ENCODE measurements around the gene MTMR3.

MTMR3 gene

DNA sequence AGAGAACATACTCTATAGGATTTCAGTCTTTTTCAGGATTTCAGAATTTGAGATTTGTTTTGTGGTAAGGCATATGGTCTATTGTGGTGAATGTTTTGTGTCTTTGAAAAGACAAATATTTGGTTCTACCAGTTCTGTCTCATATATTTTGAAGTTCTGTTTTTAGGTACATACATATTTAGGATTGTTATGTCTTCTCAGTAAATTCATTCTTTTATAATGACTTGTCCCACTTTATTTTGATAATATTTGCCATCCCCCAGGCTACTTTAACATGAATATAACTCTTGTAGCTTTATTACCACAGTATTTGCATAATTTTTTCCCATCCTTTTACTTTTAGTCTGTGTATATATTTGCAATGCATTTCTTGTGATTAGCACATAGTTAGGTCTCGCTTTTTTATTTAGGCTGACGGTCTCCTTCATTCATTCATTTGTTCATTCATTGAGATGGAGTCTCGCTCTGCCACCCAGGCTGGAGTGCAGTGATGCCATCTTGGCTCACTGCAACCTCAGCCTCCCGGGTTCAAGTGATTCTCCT is 32.1 kb downstream of the MTMR3 start:
- no peak overlapping the region for H3K4me3 ChIP-seq (ENCODE audit: extremely low read depth, insufficient read depth, low read length, poor library complexity, severe bottlenecking)
- no peaks in the 10 kb centered on the region for H3K36me3 ChIP-seq (ENCODE audit: control insufficient read depth, insufficient read depth, low read length)
- 91 to 97% methylated on average over 3 to 4 of the region's 4 CpGs for WGBS, 2 experiments (ENCODE audit: insufficient coverage in 2 of 2)
- no peaks in the 10 kb centered on the region for H3K9me3 ChIP-seq (ENCODE audit: control insufficient read depth, low read length)
- H3K4me1 ChIP-seq (ENCODE audit: control insufficient read depth, insufficient read depth, low read length, poor library complexity, severe bottlenecking), result peaks cover 14% of the 10 kb centered on the region
- no peak overlapping the region for H3K27ac ChIP-seq (ENCODE audit: low read depth, low read length, severe bottlenecking)

- H3K36me3 ChIP-seq (ENCODE audit: control insufficient read depth, insufficient read depth, low read length), result no peaks in the 10 kb centered on the region
These were observed 33.1 kb downstream of the MTMR3 start for GRCh38 chr22:29916007-29916544.

GRCh38 chr22:29917052-29917902 is 34.3 kb downstream of the MTMR3 start:
- H3K4me1 ChIP-seq (ENCODE audit: control insufficient read depth, insufficient read depth, low read length, poor library complexity, severe bottlenecking), result peaks cover 14% of the 10 kb centered on the region
- no peaks in the 10 kb centered on the region for H3K36me3 ChIP-seq (ENCODE audit: control insufficient read depth, insufficient read depth, low read length)
- H3K9me3 ChIP-seq (ENCODE audit: control insufficient read depth, low read length), result no peaks in the 10 kb centered on the region
- H3K27ac ChIP-seq (ENCODE audit: low read depth, low read length, severe bottlenecking), result no peak overlapping the region
- no peak overlapping the region for H3K4me3 ChIP-seq (ENCODE audit: extremely low read depth, insufficient read depth, low read length, poor library complexity, severe bottlenecking)
- no CpG with 5 or more reads among the region's 4 CpGs for WGBS, 2 experiments (ENCODE audit: insufficient coverage in 2 of 2)

More at GRCh38 chr22:29916007-29916544, 33.1 kb downstream of the MTMR3 start:
- Histone ChIP-seq H3K4me3 (ENCODE audit: extremely low read depth, insufficient read depth, low read length, poor library complexity, severe bottlenecking) (no peak overlapping the region), H3K27ac (ENCODE audit: low read depth, low read length, severe bottlenecking) (no peak overlapping the region), H3K4me1 (ENCODE audit: control insufficient read depth, insufficient read depth, low read length, poor library complexity, severe bottlenecking) (peaks cover 14% of the 10 kb centered on the region), H3K9me3 (ENCODE audit: control insufficient read depth, low read length) (no peaks in the 10 kb centered on the region)
- WGBS, 2 experiments (ENCODE audit: insufficient coverage in 2 of 2), result 85% methylated on average over 2 of the region's 5 CpGs; no CpG with 5 or more reads in 1 of the 2 experiments

- 91% methylated on average over 3 of the region's 3 CpGs; no CpG with 5 or more reads in 1 of the 2 experiments for WGBS, 2 experiments (ENCODE audit: insufficient coverage in 2 of 2)
- Histone ChIP-seq H3K36me3 (ENCODE audit: control insufficient read depth, insufficient read depth, low read length) (no peaks in the 10 kb centered on the region), H3K4me3 (ENCODE audit: extremely low read depth, insufficient read depth, low read length, poor library complexity, severe bottlenecking) (no peak overlapping the region), H3K9me3 (ENCODE audit: control insufficient read depth, low read length) (peaks cover 6% of the 10 kb centered on the region), H3K27ac (ENCODE audit: low read depth, low read length, severe bottlenecking) (no peak overlapping the region), H3K4me1 (ENCODE audit: control insufficient read depth, insufficient read depth, low read length, poor library complexity, severe bottlenecking) (no peaks in the 10 kb centered on the region)
These were observed 42.4 kb downstream of the MTMR3 start for GRCh38 chr22:29925402-29925801.

GRCh38 chr22:29926057-29926456 is 43.1 kb downstream of the MTMR3 start:
- no peak overlapping the region for H3K27ac ChIP-seq (ENCODE audit: low read depth, low read length, severe bottlenecking)
- no peak overlapping the region for H3K4me3 ChIP-seq (ENCODE audit: extremely low read depth, insufficient read depth, low read length, poor library complexity, severe bottlenecking)
- H3K9me3 ChIP-seq (ENCODE audit: control insufficient read depth, low read length), result peaks cover 6% of the 10 kb centered on the region
- WGBS, 2 experiments (ENCODE audit: insufficient coverage in 2 of 2), result 100% methylated on average over 1 of the region's 4 CpGs; no CpG with 5 or more reads in 1 of the 2 experiments
- H3K36me3 ChIP-seq (ENCODE audit: control insufficient read depth, insufficient read depth, low read length), result no peaks in the 10 kb centered on the region
- no peaks in the 10 kb centered on the region for H3K4me1 ChIP-seq (ENCODE audit: control insufficient read depth, insufficient read depth, low read length, poor library complexity, severe bottlenecking)

DNA sequence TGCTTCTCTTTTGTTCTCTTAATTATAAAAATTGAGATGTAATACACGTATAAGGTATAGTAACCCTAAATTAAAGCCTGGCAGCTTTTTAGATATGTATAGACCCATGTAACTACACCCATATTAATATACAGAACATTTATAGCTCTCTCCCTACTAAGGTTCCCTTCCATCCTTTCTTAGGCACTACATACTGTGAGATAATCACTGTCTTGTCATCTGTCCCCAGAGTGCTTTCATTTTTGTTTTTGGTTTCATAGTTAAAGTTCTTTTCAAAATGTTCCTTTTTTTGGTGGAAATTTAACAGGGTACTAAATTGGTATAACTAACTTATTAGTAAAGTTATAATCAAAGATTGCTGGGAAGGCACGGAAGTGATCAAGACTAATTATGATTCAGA is 49.2 kb downstream of the MTMR3 start:
- WGBS, 2 experiments (ENCODE audit: insufficient coverage in 2 of 2), result no CpG with 5 or more reads among the region's 2 CpGs
- Histone ChIP-seq H3K27ac (ENCODE audit: low read depth, low read length, severe bottlenecking) (no peak overlapping the region), H3K4me3 (ENCODE audit: extremely low read depth, insufficient read depth, low read length, poor library complexity, severe bottlenecking) (no peak overlapping the region), H3K9me3 (ENCODE audit: control insufficient read depth, low read length) (no peaks in the 10 kb centered on the region), H3K4me1 (ENCODE audit: control insufficient read depth, insufficient read depth, low read length, poor library complexity, severe bottlenecking) (no peaks in the 10 kb centered on the region), H3K36me3 (ENCODE audit: control insufficient read depth, insufficient read depth, low read length) (no peaks in the 10 kb centered on the region)

- Histone ChIP-seq H3K4me3 (ENCODE audit: extremely low read depth, insufficient read depth, low read length, poor library complexity, severe bottlenecking) (no peak overlapping the region), H3K4me1 (ENCODE audit: control insufficient read depth, insufficient read depth, low read length, poor library complexity, severe bottlenecking) (no peaks in the 10 kb centered on the region), H3K9me3 (ENCODE audit: control insufficient read depth, low read length) (no peaks in the 10 kb centered on the region), H3K27ac (ENCODE audit: low read depth, low read length, severe bottlenecking) (no peak overlapping the region), H3K36me3 (ENCODE audit: control insufficient read depth, insufficient read depth, low read length) (no peaks in the 10 kb centered on the region)
- no CpG with 5 or more reads among the region's 1 CpG for WGBS, 2 experiments (ENCODE audit: insufficient coverage in 2 of 2)
These were observed 50.6 kb downstream of the MTMR3 start for GRCh38 chr22:29933619-29934018.

DNA sequence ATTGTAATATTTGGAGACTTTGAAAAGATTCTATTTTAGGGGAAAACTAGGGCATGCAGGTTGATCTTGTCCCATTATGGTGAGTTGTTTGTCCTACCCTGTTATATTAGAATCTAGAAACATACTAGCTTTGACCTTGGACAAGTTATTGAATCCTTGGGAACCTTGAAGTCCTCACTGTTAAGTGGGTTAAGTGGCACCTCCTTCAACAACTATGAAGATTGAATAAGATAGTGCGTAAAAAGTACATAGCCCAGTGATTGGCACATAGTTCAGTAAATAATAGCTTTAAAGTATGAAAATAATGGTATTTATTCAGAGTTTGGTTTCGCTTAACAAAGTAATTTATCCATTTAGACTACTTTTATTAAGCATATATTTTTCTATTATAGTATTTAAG is 51.6 kb downstream of the MTMR3 start:
- Histone ChIP-seq H3K36me3 (ENCODE audit: control insufficient read depth, insufficient read depth, low read length) (no peaks in the 10 kb centered on the region), H3K9me3 (ENCODE audit: control insufficient read depth, low read length) (no peaks in the 10 kb centered on the region), H3K4me3 (ENCODE audit: extremely low read depth, insufficient read depth, low read length, poor library complexity, severe bottlenecking) (no peak overlapping the region), H3K27ac (ENCODE audit: low read depth, low read length, severe bottlenecking) (no peak overlapping the region), H3K4me1 (ENCODE audit: control insufficient read depth, insufficient read depth, low read length, poor library complexity, severe bottlenecking) (no peaks in the 10 kb centered on the region)
- WGBS, 2 experiments (ENCODE audit: insufficient coverage in 2 of 2), result no CpG with 5 or more reads among the region's 2 CpGs

- H3K4me1 ChIP-seq (ENCODE audit: control insufficient read depth, insufficient read depth, low read length, poor library complexity, severe bottlenecking), result no peaks in the 10 kb centered on the region
- no peaks in the 10 kb centered on the region for H3K36me3 ChIP-seq (ENCODE audit: control insufficient read depth, insufficient read depth, low read length)
- H3K27ac ChIP-seq (ENCODE audit: low read depth, low read length, severe bottlenecking), result no peak overlapping the region
- H3K9me3 ChIP-seq (ENCODE audit: control insufficient read depth, low read length), result no peaks in the 10 kb centered on the region
- no CpG with 5 or more reads among the region's 1 CpG for WGBS, 2 experiments (ENCODE audit: insufficient coverage in 2 of 2)
- no peak overlapping the region for H3K4me3 ChIP-seq (ENCODE audit: extremely low read depth, insufficient read depth, low read length, poor library complexity, severe bottlenecking)
These were observed 53.2 kb downstream of the MTMR3 start for GRCh38 chr22:29936186-29936585.

DNA sequence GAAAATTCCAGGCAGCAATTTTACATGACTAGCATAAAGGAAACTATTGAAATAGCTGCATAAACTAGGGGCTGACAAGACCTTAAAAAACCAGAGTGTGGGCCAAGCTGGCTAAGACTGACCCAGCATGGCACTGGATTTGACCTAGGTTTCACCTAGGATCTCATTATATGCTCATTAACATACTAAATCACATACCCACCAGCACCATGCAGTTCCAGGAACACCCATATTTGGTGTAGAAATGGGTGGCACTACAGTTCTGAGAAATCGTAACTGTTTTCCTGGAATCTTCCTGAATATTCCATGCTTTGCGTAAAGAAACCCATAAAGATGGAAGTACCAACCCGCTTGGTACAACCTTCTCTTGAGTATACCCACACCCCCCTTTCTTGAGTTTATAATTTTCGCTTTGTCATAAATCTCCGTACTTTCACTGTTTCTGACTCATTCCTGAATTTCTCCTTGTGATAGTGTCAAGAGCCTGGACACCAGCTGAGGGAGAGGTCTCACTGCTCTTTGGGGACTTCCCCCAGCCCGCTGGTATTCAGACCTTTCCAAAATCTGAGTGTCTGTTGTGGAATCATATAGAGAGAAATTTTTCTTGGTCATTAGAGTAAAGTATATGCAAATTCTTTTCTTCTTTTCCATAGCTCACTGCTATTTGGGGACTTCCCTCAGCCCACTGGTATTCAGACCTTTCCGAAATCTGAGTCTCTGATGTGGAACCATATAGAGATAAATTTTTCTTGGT is 55.1 kb downstream of the MTMR3 start:
- Histone ChIP-seq H3K27ac (ENCODE audit: low read depth, low read length, severe bottlenecking) (no peak overlapping the region), H3K4me1 (ENCODE audit: control insufficient read depth, insufficient read depth, low read length, poor library complexity, severe bottlenecking) (no peaks in the 10 kb centered on the region), H3K9me3 (ENCODE audit: control insufficient read depth, low read length) (no peaks in the 10 kb centered on the region), H3K36me3 (ENCODE audit: control insufficient read depth, insufficient read depth, low read length) (no peaks in the 10 kb centered on the region), H3K4me3 (ENCODE audit: extremely low read depth, insufficient read depth, low read length, poor library complexity, severe bottlenecking) (no peak overlapping the region)
- WGBS, 2 experiments (ENCODE audit: insufficient coverage in 2 of 2), result 95 to 100% methylated on average over 5 of the region's 7 CpGs
